ENCODE measurements around the gene IFT25.

DNA sequence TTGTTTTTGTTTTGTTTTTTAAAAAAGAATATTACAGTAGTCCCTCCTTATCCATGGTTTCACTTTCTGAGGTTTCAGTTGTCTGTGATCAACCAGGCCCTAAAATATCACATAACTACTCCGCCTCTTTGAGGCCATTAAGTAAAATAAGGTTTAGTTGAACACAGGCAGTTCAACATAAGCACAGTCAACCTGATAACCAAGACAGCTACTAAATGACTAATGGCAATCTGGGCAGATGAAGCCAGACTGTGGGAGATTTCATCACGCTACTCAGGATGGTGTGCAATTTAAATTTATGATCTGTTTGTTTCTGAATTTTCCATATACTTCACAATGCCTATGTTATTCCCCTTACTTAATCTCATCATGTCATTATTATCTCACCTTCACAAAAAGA is 42.4 kb upstream of the IFT25 start:
- TF ChIP-seq POLR2A (IDR thresholded peaks at IDR 0.05; ENCODE audit: low read length): no peak
- TF ChIP-seq GATA1 (IDR thresholded peaks at IDR 0.05; ENCODE audit: low read depth, low read length): no peak
